NOMO-1 treated with DMSO at 0.1 percent for 48 hours (cell line): ENCODE results near the gene FAP.
A peak's percentile ranks its signal among the peaks of the same experiment; 100 is the strongest.

Source experiments
- DNase-seq: peaks from one replicate; lab custom pipeline; 2025; ENCODE audit not compliant: unreplicated experiment; lab: John Stamatoyannopoulos, UW

Gene FAP

DNA sequence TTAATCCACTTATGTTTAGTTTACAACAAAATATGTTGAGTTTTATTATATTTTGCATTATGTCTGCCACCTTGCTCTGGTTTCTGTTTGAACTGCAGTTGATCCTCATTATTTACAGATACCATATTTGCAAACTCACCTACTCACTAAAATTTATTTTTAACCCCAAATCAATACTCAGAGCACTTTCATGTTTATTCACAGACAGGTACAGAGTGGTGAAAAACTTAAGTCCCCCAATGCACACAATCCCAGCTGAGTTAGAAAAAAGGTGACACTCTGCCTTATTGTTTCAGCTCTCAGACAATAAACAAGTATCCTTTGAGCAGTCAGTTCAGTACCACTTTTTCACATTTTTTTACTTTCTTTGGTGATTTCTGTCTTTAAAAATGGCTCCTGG, 104.9 kb downstream of the FAP start:
- DNase-seq, result no peak

DNA sequence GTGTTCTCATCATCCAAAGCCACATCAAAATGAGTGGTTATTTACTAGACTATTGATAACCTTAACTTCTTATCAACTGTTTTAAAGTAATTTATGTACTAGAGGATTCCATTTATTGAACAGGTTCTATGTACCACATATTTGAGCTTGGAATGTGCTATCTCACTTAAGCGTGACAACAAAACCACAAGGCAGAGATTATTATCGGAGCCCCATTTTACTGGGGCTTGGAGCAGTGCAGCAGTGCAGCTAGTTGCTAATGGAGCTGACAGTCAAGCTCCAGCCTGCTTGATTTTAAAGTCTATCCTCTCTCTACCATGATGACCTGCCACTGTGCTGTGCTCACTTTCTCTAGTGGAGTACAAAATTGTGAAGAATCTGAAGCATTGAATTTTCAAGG, 115.8 kb downstream of the FAP start:
- no peak for DNase-seq

DNA sequence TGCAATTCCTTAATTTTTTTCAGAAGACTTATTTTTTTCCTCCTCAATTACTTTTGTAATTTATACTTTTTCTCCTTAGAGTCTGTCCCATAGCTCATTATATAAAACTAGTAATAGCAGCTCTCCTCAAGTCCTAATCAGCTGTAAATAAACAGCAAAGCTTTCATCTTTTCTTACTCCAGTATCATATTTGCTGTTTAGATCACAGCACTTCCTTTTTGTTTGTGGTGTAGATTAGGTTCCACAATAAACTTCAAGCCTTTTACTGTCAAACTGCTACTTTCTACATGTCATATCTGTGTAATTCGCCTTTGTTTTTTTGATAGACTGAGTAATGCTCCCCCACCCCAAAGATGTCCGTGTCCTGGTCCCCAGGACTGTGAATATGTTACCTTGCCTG, 116.7 kb downstream of the FAP start:
- DNase-seq, result peak; percentile 37

DNA sequence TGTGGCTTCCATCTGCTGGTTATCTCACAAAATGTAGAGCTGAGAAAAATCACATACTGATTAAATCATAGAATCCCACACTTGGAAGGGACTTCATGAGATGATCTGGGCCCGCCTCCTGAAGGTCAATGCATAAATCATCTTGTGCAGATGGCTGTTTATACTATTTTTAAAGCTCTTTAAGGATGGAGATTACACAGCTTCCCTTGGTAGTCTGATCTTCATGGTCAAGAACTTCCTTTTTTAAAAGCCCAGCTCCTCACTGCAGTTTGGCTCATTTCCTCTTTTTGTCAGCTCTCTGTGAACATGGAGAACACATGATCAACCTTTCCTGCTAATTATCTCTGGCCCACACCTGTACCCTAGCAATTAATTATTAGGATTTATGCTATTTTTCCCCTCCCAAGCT, 117.1 kb downstream of the FAP start:
- DNase-seq, result peak; percentile 98

DNA sequence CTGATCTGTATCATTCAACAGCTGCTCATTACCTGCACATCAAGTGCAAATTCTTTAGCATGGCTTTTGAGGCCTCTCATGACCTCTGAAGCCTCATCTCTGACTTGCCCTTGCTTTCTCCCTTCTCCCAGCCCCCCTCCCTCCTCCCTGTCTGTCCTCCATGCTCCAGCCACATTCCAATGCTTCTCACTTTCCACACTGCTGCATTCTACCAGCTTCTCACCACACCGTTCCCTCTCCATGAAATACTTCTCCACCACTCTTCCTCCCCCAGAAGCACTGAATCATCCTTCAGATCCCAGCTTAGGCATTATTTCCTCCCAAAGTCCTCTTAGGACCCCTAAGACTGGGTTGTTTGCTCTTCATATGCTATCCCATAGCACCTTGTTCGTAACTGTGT, 118.1 kb downstream of the FAP start:
- DNase-seq, result no peak

DNA sequence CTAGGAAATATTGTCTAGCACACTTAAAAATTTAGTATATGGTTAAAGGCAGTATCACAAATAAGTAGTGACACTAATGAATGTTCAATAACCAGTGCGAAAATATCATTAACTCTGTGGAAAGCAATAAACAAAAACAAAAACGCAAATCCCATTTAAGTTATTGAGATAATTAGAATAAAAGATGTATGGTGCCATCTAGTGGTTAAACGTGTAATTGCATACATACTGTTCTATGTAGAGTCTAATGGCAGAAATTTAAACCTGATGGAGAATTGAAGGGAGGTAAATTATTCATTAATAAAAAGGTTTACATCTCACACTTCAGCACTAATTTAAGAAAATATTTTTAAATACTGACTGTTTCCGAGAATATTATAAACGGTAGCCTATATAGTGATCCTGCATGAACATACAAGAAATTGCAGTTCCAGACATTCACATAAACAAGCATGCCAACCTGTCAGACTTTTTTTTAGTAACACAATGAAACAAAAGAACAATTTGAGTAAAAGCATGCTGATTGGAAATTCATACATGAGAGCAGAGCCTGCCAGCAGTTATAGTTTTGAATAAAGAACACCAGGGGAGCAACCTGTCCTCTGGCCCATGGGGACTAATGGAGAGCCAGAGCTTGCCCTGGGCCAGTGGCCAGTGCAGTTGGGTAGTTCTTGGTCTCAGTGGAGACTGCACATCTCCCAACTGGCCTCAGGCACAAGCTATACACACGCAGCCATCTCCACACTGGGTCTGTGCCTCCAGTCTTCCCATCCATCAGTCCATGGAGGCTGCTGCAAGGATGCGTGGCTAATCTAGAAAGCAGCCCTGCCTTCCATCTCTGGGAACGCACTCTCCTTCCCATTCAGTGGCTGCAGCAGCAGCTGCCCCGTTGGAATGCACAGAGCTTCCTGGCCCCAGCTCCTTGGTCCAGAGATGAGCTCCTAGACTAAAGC, 119.2 kb downstream of the FAP start:
- peak; percentile 49 for DNase-seq
